Suprapubic skin (tissue), 3 donors: ENCODE results near the gene DIPK1A.

Experiments
- CTCF ChIP-seq, 2 donors: fragments of 200-600 bp in 1 of 2; fragments of 450-650 bp in 1 of 2; sonication (generic) in 1 of 2; IDR thresholded peaks; one replicate each; pipeline ENCODE4 v1.5.1; 2016 to 2019; ENCODE audit warnings: antibody characterized with exemption in 2 of 2, mild to moderate bottlenecking in 1 of 2, moderate library complexity in 1 of 2
- POLR2A ChIP-seq, 2 donors: fragments of 450-650 bp; IDR thresholded peaks; one replicate each; pipeline ENCODE4 v1.6.1; 2017; ENCODE audit warnings: antibody characterized with exemption in 2 of 2, mild to moderate bottlenecking in 2 of 2, moderate library complexity in 2 of 2

DNA sequence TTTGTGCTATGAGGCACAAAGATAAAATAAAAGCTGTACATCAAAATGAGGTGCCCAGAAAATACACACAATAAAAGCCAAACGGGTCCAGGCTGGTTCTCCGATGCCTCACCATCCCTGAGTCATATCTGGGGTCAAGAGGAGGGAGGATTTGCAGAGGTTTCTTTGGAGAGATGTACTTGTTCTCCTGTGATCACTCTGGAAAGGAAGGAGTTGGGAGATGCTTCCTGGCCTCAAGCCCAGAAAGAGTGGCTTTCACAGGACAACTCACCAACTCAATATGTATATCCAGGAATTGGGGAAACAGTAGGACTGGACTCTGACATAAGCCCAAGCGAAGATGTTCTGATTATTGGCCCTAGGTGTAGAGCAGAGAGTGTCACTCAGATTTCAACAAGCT lies 51.9 kb downstream of the DIPK1A start:
- no peak for TF ChIP-seq CTCF (IDR thresholded peaks at IDR 0.05)
- TF ChIP-seq POLR2A (IDR thresholded peaks at IDR 0.05), result no peak
